ENCODE measurements around the gene RIMKLB. TPM values are rescaled to one million over a fixed set of nuclear protein-coding genes. Genes with fewer than 3 reads are reported as not detected.
"Not testable (repeated sequence)": the region's sequence is repeated elsewhere in the genome, so short reads cannot be mapped to it uniquely, and the experiment has no call there.

The RIMKLB gene
- total RNA-seq, 2 experiments from 2014 or later = 1.1 to 2.1 TPM

DNA sequence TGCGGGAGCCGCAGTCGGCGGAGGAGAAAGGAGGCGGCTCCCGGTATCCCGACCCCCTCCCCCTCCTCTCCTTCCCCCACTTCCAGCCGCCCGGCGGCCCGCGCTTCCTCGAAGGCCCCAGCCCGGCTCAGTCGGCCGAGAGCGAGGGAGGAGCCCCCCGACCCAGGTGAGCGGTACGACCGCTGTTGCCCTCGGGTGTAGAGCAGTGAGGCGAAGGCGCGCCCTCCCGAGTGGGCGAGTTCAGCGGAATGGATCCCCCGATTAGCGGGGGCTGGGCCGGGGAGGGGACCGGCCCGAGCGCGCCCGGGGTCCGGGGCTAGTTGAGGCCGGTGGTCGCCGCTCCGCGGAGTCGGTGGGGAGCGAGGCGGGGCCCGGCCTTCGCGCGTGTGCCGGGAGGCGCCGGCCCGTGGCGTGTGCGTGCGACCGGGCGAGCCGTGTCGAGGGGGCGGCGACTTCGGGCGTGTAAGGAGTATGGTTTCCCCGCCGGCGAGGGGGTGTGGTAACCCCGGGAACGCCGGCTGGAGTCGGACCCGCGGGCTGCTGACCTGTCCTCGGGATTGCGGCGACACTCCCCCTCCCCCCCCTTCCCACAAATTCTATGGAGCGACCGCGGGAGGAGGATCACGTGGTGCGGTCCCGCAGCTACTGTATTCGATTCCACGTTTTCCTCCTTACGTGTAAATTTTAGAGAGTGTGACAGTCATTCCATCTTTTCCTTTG is 501 bp downstream of the RIMKLB start:
- peaks cover 42% of the 10 kb centered on the region for H3K27me3 Mint-ChIP-seq
- CTCF ChIA-PET = interaction anchor here (0.7 kb wide), 1 partner anchor 162 kb away, joined by 3 read pairs; no protein-coding TSS in a partner anchor
- DNase-seq = peak; percentile 42

DNA sequence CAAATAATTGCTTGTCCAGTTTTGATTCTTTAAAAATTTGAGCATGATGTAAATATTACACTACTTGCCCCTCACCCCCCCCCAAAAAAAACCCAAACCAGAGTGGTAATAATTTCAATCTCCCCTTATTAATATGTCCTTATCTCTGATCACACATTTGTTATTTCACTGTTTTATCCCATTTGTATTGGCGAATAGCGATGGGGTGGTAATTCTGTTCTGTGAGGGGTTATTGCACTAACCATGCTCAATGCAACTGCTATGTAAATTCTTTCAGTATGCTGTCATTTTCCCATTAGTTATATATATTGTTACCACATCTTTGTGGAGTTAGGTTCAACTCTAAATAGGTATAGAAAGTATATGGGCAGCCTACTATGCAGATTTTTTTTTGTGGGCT is 1.1 kb downstream of the RIMKLB start:
- no peak for DNase-seq
- H3K36me3 Mint-ChIP-seq = no peaks in the 10 kb centered on the region
- H3K4me3 Mint-ChIP-seq = peak overlapping the region; percentile 83
- H3K27ac Mint-ChIP-seq = no peak overlapping the region
- H3K27me3 Mint-ChIP-seq = peaks cover 42% of the 10 kb centered on the region
- ATAC-seq = no peak
- no peaks in the 10 kb centered on the region for H3K9me3 Mint-ChIP-seq (ENCODE audit: low read depth)
- CTCF ChIA-PET = interaction anchor here (0.7 kb wide), 1 partner anchor 161 kb away, joined by 3 read pairs; no protein-coding TSS in a partner anchor
- H3K4me1 Mint-ChIP-seq = peaks cover 12% of the 10 kb centered on the region

More for the DNA sequence above, 501 bp downstream of the RIMKLB start:
- H3K27ac Mint-ChIP-seq = peak overlapping the region; percentile 49
- no peaks in the 10 kb centered on the region for H3K36me3 Mint-ChIP-seq
- peak; percentile 42 for ATAC-seq
- peaks cover 12% of the 10 kb centered on the region for H3K4me1 Mint-ChIP-seq
- H3K4me3 Mint-ChIP-seq = peak overlapping the region; percentile 83
- no peaks in the 10 kb centered on the region for H3K9me3 Mint-ChIP-seq (ENCODE audit: low read depth)

DNA sequence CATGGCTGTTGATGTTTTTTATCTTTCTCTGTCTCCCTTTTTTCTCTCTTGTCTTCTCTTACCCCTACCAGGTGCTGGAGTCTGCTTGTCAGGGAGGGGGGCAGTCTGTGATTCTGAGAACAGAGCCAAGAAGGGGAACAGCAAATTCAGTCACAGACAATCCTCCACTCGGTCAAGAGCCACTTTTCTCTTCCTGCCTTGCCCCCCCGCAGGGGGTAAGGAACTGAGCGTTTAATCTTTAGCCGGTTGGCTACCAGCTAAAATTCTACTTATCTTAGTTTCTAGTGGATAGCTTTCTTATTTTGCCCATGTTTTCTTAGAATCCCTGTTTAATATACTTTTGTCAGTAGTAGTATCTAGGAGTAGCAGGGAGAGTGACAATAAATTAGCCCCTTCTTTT is 1.9 kb downstream of the RIMKLB start:
- Mint-ChIP-seq H3K27ac (no peak overlapping the region), H3K4me1 (peaks cover 12% of the 10 kb centered on the region), H3K9me3 (ENCODE audit: low read depth) (no peaks in the 10 kb centered on the region), H3K36me3 (no peaks in the 10 kb centered on the region), H3K27me3 (peaks cover 42% of the 10 kb centered on the region), H3K4me3 (peak overlapping the region; percentile 19)
- no peak for DNase-seq
- no peak for ATAC-seq
- CTCF ChIA-PET = no interaction called here

- H3K9me3 Mint-ChIP-seq (ENCODE audit: low read depth) = no peaks in the 10 kb centered on the region
- no peak overlapping the region for H3K27ac Mint-ChIP-seq
- ATAC-seq (no peak), DNase-seq (no peak)
- H3K27me3 Mint-ChIP-seq = peaks cover 36% of the 10 kb centered on the region
- peaks cover 12% of the 10 kb centered on the region for H3K4me1 Mint-ChIP-seq
- H3K36me3 Mint-ChIP-seq = no peaks in the 10 kb centered on the region
- no peak overlapping the region for H3K4me3 Mint-ChIP-seq
- CTCF ChIA-PET = interaction anchor here (0.6 to 1.1 kb wide), 2 partner anchors 19 to 41 kb away, joined by 3 read pairs; no protein-coding TSS in a partner anchor
Measured at GRCh38 chr12:8701046-8701660, 3.4 kb downstream of the RIMKLB start.

GRCh38 chr12:8702159-8702558 is 4.4 kb downstream of the RIMKLB start:
- ATAC-seq (no peak), DNase-seq (no peak)
- CTCF ChIA-PET = interaction anchor here (0.6 kb wide), 1 partner anchor 20 kb away, joined by 3 read pairs; no protein-coding TSS in a partner anchor
- Mint-ChIP-seq H3K27ac (no peak overlapping the region), H3K27me3 (peaks cover 28% of the 10 kb centered on the region), H3K4me1 (peaks cover 9% of the 10 kb centered on the region), H3K9me3 (ENCODE audit: low read depth) (no peaks in the 10 kb centered on the region), H3K4me3 (no peak overlapping the region), H3K36me3 (no peaks in the 10 kb centered on the region)

DNA sequence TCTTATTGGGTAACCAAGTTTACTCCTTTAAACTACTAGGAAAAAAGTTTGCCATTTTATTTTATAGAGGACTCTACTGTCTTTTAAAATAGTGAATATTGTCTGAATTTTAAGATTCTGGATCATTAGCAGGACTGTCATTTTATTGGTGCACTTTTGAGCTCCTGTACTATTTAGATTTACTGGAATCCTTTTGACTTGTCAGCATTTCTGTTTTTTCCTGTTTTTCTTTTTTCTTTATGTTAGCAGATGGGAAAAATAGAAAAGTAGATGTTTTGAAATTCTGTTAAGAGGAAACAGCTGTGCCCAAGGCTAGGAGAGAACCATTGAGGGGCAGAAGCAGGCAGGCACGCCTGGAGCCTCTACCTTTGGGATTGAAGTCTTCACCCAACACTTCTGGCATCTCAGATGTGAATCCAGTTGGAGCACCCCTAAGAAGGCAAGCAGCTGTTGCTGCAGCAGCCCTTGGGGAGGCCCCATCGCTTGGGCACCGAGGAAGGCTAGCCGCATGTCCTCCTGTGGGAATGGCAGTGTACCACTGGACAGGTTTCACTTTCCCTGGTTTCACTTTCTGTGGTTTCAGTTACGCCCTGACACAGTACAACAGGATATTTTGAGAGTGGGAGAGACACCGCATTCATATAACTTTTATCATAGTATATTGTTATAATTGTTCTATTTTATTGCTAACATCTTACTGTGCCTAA is 11.5 kb downstream of the RIMKLB start:
- H3K27me3 Mint-ChIP-seq = peaks cover 3% of the 10 kb centered on the region
- no peak overlapping the region for H3K4me3 Mint-ChIP-seq
- no peaks in the 10 kb centered on the region for H3K9me3 Mint-ChIP-seq (ENCODE audit: low read depth)
- H3K4me1 Mint-ChIP-seq = no peaks in the 10 kb centered on the region
- H3K27ac Mint-ChIP-seq = no peak overlapping the region
- ATAC-seq (no peak), DNase-seq (no peak)
- H3K36me3 Mint-ChIP-seq = no peaks in the 10 kb centered on the region
- CTCF ChIA-PET = interaction anchor here (1.1 to 1.5 kb wide), 2 partner anchors 181 to 340 kb away, joined by 3 read pairs; no protein-coding TSS in a partner anchor

DNA sequence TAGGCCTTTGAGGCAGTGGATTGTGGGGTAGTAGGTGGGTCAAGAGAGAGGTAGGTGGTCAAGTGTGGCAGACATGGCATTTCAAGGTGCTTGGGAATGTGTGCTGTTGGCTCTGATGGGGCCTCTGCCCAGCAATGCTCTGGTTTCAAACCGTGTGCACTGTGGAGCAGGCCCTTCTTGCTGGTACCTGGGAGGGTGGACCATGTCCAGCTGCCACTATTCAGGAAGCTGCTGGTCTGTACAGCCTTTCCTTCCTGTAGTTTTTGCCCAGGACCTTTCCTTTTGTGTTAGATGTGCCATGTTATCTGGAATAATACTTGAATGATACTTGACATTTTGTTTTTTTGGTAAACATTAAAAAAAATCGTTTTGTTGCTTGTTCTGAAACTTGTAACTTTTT is 14.8 kb downstream of the RIMKLB start:
- DNase-seq = no peak
- Mint-ChIP-seq H3K36me3 (no peaks in the 10 kb centered on the region), H3K9me3 (ENCODE audit: low read depth) (no peaks in the 10 kb centered on the region), H3K4me1 (no peaks in the 10 kb centered on the region), H3K27me3 (no peaks in the 10 kb centered on the region), H3K4me3 (no peak overlapping the region), H3K27ac (no peak overlapping the region)
- no peak for ATAC-seq
- CTCF ChIA-PET = no interaction called here

DNA sequence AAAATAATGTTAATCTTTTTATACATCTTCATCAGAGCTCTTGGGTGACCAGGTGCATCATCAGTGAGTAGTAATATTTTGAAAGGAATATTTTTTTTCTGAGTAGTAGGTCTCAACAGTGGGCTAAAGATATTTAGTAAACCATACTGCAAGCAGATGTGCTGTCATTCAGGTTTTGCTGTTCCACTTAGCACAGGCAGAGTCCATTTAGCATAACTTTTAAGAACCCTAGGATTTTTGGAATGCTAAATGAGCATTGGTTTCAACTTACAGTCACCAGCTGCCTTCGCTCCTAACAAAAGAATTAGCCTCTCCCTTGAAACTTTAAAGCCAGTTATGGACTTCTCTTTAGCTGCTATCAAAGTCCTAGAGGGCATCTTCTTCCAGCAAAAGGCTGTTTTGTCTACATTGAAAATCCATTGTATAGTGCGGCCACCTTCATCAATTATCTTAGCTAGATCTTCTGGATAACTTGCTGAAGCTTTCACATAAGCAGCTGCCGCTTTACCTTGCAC is 24.6 kb downstream of the RIMKLB start:
- CTCF ChIA-PET = no interaction called here
- Mint-ChIP-seq H3K9me3 (ENCODE audit: low read depth) (no peaks in the 10 kb centered on the region), H3K27ac (no peak overlapping the region), H3K36me3 (no peaks in the 10 kb centered on the region), H3K4me1 (no peaks in the 10 kb centered on the region), H3K4me3 (no peak overlapping the region), H3K27me3 (no peaks in the 10 kb centered on the region)
- DNase-seq = no peak
- ATAC-seq = no peak

- CTCF ChIA-PET = interaction anchor here (0.8 kb wide), 1 partner anchor 304 kb away, joined by 4 read pairs; no protein-coding TSS in a partner anchor
- ATAC-seq (no peak), DNase-seq (no peak)
- no peaks in the 10 kb centered on the region for H3K9me3 Mint-ChIP-seq (ENCODE audit: low read depth)
- no peaks in the 10 kb centered on the region for H3K4me1 Mint-ChIP-seq
- H3K36me3 Mint-ChIP-seq = no peaks in the 10 kb centered on the region
- H3K27ac Mint-ChIP-seq = no peak overlapping the region
- no peak overlapping the region for H3K4me3 Mint-ChIP-seq
- no peaks in the 10 kb centered on the region for H3K27me3 Mint-ChIP-seq
Measured at GRCh38 chr12:8734873-8735381, 37.1 kb downstream of the RIMKLB start.

GRCh38 chr12:8742501-8742900 is 44.7 kb downstream of the RIMKLB start:
- no peak for ATAC-seq
- H3K27me3 Mint-ChIP-seq = no peaks in the 10 kb centered on the region
- CTCF ChIA-PET = interaction anchor here (1.0 kb wide), 1 partner anchor 41 kb away, joined by 3 read pairs; no protein-coding TSS in a partner anchor
- no peaks in the 10 kb centered on the region for H3K4me1 Mint-ChIP-seq
- no peak overlapping the region for H3K27ac Mint-ChIP-seq
- H3K9me3 Mint-ChIP-seq (ENCODE audit: low read depth) = no peaks in the 10 kb centered on the region
- no peaks in the 10 kb centered on the region for H3K36me3 Mint-ChIP-seq
- DNase-seq = no peak
- no peak overlapping the region for H3K4me3 Mint-ChIP-seq

DNA sequence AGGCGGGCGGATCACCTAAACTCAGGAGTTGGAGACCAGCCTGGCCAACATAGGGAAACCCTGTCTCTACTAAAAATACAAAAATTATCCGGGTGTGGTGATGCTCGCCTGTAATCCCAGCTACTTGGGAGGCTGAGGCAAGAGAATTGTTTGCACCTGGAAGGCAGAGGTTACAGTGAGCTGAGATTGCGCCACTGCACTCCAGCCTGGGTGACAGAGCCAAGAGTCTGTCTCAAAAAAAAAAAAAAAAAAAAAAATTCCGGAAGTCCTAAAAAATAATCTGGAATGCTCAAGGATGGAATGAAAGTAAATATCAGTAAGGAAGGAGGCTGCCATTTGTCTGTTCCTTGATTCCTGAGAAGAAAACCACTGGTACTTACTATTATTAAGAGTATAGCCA is 45.3 kb downstream of the RIMKLB start:
- CTCF ChIA-PET; DNase-seq; H3K9me3 Mint-ChIP-seq (ENCODE audit: low read depth); H3K36me3 Mint-ChIP-seq; H3K4me3 Mint-ChIP-seq; H3K27ac Mint-ChIP-seq; ATAC-seq; H3K27me3 Mint-ChIP-seq; H3K4me1 Mint-ChIP-seq: not testable (repeated sequence)

DNA sequence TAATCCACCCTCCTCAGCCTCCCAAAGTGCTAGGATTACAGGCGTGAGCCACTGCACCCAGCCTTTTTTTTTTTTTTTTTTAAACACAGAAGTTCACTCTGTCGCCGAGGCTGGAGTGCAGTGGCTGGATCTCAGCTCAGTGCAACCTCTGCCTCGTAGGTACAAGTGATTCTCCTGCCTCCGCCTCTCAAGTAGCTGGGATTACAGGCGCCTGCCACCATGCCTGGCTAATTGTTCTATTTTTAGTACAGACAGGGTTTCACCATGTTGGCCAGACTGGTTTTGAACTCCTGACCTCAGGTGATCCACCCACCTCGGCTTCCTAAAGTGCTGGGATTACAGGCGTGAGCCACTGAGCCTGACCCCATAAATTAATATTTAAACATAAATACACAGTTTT is 47.8 kb downstream of the RIMKLB start:
- H3K27me3 Mint-ChIP-seq; ATAC-seq; CTCF ChIA-PET; H3K4me3 Mint-ChIP-seq; H3K36me3 Mint-ChIP-seq; H3K4me1 Mint-ChIP-seq; H3K27ac Mint-ChIP-seq; DNase-seq; H3K9me3 Mint-ChIP-seq (ENCODE audit: low read depth): not testable (repeated sequence)

- Mint-ChIP-seq H3K27ac (no peak overlapping the region), H3K4me1 (no peaks in the 10 kb centered on the region), H3K9me3 (ENCODE audit: low read depth) (no peaks in the 10 kb centered on the region), H3K4me3 (no peak overlapping the region), H3K36me3 (no peaks in the 10 kb centered on the region), H3K27me3 (no peaks in the 10 kb centered on the region)
- ATAC-seq (no peak), DNase-seq (no peak)
- CTCF ChIA-PET = no interaction called here
Measured at GRCh38 chr12:8746046-8746445, 48.3 kb downstream of the RIMKLB start.
